SKM-1 treated with dmso at 0.1 percent for 144 hours (cell line): ENCODE data around the gene LIMCH1.
"Not testable (repeated sequence)": the region's sequence is repeated elsewhere in the genome, so short reads cannot be mapped to it uniquely, and the experiment has no call there.

ENCODE experiments used
- DNase-seq: peaks from one replicate; lab custom pipeline; 2025; ENCODE audit not compliant: unreplicated experiment; lab: John Stamatoyannopoulos, UW

The LIMCH1 gene

GRCh38 chr4:41538017-41538733 is at the start of gene LIMCH1:
TSS of gene LIMCH1 (plus strand) at chr4:41538157. CDS start at chr4:41605996, 67,839 bp downstream.
- no peak for DNase-seq

GRCh38 chr4:41491081-41491576 is 46.8 kb upstream of the LIMCH1 start:
- not testable (repeated sequence) for DNase-seq

GRCh38 chr4:41496977-41497376 is 41.0 kb upstream of the LIMCH1 start:
- DNase-seq, result no peak

GRCh38 chr4:41498177-41498576 is 39.8 kb upstream of the LIMCH1 start:
- DNase-seq, result no peak

GRCh38 chr4:41504167-41504818 is 33.7 kb upstream of the LIMCH1 start:
- no peak for DNase-seq

- no peak for DNase-seq
Observed at GRCh38 chr4:41505161-41505661, 32.7 kb upstream of the LIMCH1 start.

- no peak for DNase-seq
Observed at GRCh38 chr4:41506130-41506529, 31.8 kb upstream of the LIMCH1 start.

- no peak for DNase-seq
Observed at GRCh38 chr4:41507291-41507947, 30.5 kb upstream of the LIMCH1 start.

- DNase-seq, result no peak
Observed at GRCh38 chr4:41509451-41509866, 28.5 kb upstream of the LIMCH1 start.

- DNase-seq, result no peak
Observed at GRCh38 chr4:41510179-41510578, 27.8 kb upstream of the LIMCH1 start.

GRCh38 chr4:41512136-41512535 is 25.8 kb upstream of the LIMCH1 start:
- DNase-seq, result peak; percentile 58

GRCh38 chr4:41512596-41512995 is 25.4 kb upstream of the LIMCH1 start:
- peak; percentile 64 for DNase-seq

- no peak for DNase-seq
Observed at GRCh38 chr4:41514169-41514568, 23.8 kb upstream of the LIMCH1 start.

GRCh38 chr4:41514766-41515481 is 23.0 kb upstream of the LIMCH1 start:
- DNase-seq, result peak; percentile 75

GRCh38 chr4:41517121-41517520 is 20.8 kb upstream of the LIMCH1 start:
- no peak for DNase-seq

- no peak for DNase-seq
Observed at GRCh38 chr4:41517747-41518146, 20.2 kb upstream of the LIMCH1 start.

GRCh38 chr4:41524425-41524824 is 13.5 kb upstream of the LIMCH1 start:
- DNase-seq, result no peak

GRCh38 chr4:41525129-41525528 is 12.8 kb upstream of the LIMCH1 start:
- DNase-seq, result no peak

- no peak for DNase-seq
Observed at GRCh38 chr4:41526628-41527027, 11.3 kb upstream of the LIMCH1 start.

GRCh38 chr4:41528512-41529205 is 9.3 kb upstream of the LIMCH1 start:
- no peak for DNase-seq
